Stimulated activated CD8-positive, alpha-beta memory T cell treated with anti-CD3 and anti-CD28 coated beads, Interleukin-7, amount 100 ng/mL, for 24 hours (primary cell): Measurements from ENCODE around the gene TMEM62.
"Not testable (repeated sequence)": the region's sequence is repeated elsewhere in the genome, so short reads cannot be mapped to it uniquely, and the experiment has no call there.

Experiments
- DNase-seq: peaks from one replicate; pipeline ENCODE4 v3.0.0-alpha.2; 2020; ENCODE audit warnings: low read depth

Gene TMEM62

DNA sequence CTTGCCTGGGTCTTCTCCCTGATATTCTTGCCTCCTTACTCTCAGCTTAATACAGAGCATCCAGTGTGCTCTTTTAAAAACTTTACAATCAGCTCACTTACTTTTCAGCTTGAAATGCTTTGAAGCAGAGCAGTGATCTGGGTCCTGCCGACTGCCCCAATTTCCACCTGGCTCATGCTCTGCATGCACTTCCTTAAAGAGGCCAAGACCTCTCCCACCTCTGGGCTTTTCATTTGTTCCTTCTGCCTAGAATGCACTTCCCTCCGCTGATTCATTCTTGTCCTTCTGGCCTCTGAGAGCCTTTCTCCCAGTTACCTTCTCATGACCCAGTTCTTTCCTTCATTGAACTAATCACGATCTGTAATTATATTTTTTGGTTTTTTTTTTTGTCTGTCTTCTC lies 49.9 kb downstream of the TMEM62 start:
- DNase-seq: no peak

DNA sequence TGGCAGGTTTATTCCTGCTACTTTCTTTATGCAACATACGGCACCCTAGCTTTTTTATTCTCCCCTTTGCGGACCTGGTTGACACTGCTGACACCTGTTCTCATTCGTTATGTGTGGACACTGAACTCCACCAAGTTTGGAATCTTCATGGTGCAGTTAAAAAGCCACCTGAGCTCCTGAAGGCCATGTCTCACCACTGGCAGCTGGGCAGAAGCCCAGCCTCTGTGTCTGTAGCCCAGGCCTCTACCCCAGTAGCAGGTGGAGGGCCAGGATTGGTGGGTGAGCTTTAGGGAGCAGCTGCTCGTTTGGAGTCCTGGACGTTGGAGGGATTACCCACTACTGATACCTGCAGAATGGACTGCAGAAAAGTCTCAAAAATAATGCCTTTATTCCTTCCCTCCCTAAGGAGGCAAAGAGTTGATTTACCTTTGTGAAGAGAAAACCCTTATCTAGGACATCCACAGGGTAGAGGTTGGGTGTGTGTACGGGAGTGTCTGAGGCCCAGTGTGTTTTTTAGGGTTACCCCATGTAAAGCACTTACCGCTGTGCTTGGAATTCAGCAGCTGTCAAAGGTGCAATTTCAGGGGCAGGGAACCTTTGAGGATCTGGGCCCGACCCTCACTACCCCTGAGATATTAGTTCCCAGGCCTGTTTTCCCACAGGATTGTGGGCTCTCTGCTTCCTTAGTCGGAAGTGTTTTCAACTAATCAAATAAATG lies 51.2 kb downstream of the TMEM62 start:
- DNase-seq: no peak

DNA sequence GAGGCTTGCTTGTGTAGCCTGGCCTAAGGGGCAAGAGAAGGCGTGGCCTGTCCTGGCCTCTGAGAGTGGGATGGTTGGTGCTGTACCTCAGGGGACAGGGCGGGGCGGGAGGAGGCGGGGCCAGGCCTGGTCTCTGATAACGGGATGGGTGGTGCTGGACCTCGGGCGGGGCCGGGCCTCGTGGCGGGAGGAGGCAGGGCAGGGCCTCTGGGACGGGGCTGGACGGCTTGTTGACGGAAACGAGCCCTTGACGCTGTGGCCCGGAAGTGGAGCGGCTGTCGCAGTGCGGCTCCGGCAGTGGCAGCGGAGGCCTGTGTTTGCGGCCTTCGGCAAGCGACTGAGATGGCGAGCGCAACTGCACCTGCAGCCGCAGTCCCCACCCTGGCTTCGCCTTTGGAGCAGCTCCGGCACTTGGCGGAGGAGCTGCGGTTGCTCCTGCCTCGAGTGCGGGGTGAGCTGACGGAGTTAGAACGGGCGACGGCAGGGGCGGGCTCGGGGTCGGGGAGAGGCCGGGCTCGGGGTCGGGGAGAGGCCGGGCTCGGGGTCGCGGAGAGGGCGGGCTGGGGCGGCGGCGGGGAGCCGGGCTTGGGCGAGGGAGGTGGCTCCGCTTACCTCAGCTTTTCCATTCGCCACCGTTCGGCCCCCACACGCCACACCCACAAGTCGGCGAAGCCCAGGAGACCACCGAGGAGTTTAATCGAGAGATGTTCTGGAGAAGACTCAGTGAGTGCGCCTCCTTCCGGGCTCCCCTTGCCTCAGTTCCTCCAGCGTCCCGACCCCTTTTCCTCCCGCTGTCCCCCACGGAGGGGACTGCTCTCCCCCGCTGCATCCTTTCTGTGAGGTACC lies 52.0 kb downstream of the TMEM62 start, which contains the start of gene CCNDBP1:
Gene CCNDBP1 (plus strand): TSS at position 247 of the 846 bp plus-strand sequence. CDS start 96 bp downstream, at position 343.
- DNase-seq: peak; percentile 76

DNA sequence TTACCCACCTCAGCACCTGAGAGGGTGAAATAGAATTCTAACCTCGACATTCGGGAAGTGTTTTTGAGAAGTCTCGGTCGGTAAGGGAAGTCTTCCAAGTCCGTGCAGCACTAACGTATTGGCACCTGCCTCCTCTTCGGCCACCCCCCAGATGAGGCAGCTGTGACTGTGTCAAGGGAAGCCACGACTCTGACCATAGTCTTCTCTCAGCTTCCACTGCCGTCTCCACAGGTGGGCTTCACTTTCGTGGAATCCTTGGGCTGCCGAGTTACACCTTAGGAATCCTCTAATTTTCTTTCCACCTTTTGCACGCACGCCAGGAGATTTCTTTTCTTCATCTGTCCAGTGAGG lies 52.6 kb downstream of the TMEM62 start:
- DNase-seq: no peak

DNA sequence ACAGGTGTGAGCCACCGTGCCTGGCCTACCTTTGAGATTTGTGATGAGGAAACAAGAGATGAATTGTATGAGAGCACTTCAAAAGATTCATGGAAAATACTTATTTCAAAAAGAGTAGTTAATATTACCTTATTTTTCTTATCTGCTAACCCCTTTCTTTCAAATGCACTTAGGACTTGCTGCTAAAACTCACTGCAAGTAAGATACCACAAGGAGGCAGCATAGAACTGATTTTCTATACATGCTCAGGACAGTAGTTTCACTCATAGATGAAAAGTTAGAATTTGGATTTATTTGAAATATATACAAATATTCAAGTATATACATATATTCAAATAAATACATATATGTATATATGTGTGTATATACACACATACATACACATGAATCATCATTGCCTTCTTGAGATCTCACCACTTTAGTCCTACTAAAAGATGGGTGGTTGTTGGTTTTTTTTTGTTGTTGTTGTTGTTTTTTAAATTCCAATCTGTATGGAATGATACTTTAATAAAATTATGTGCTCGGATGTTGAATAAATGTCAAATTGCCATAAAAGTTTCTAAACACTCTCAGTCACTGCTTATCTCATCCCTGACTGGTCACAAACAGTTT lies 54.3 kb downstream of the TMEM62 start:
- DNase-seq: no peak

DNA sequence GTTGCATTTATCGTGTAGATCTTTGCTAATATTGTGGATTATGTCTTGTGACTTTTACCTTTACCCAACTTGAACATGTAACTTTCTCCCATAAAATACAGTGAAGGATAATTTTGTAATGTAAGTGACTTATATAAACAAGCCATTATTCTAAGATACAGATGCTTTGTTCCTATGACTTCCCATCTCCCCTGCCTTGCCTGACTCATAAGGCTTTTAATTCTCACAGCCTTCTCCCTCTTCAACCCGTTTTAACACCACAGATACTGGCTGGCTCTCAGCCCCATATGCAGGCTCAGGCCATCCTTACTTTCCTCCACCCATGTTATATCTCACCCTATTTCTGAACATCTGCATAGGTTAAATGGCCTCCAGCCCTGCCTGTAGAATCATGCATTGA lies 55.9 kb downstream of the TMEM62 start:
- DNase-seq: no peak

DNA sequence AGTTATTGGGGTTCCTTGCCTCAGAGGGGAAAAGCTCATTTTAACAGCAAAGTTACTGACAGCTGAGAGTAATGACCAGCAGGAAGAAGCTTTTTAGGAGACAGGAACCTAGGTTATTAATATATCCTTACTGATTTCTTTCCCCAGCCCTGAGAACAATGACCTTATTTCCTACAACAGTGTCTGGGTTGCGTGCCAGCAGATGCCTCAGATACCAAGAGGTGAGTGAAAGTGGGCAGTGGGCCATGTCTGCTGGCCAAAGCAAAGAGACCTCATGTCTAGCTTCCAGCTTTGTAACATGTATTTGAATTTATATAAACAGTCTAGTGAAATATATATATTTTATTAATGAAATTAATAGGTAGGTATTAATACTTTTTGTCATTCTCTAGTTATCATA lies 56.8 kb downstream of the TMEM62 start:
- no peak for DNase-seq

DNA sequence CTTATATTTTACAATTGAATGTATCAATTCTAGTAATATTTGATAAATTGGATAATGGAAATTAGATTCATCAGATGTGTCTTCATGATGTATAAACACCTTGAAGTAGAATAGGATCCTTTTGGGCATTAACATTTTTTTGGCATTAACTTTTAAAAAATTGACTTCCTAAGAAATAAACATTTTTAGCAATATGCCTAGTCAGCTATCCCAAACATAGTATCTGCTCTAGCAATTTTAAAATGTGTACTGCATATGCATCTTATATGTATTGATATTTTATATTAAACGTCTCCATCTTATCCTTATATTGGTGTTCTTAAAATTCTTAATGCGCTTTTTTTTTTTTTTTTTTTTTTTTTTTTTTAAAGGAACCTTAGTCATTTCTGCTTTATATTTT lies 60.3 kb downstream of the TMEM62 start:
- DNase-seq: no peak

DNA sequence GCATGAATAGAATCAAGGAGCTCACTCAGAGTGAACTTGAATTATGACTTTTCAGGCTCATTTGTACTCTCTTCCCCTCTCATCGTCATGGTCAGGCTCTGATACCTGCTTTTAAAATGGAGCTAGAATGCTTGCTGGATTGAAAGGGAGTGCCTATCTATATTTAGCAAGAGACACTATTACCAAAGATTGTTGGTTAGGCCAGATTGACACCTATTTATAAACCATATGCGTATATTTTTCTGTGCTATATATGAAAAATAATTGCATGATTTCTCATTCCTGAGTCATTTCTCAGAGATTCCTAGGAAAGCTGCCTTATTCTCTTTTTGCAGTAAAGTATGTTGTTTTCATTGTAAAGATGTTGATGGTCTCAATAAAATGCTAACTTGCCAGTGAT lies 61.4 kb downstream of the TMEM62 start:
- DNase-seq: no peak

DNA sequence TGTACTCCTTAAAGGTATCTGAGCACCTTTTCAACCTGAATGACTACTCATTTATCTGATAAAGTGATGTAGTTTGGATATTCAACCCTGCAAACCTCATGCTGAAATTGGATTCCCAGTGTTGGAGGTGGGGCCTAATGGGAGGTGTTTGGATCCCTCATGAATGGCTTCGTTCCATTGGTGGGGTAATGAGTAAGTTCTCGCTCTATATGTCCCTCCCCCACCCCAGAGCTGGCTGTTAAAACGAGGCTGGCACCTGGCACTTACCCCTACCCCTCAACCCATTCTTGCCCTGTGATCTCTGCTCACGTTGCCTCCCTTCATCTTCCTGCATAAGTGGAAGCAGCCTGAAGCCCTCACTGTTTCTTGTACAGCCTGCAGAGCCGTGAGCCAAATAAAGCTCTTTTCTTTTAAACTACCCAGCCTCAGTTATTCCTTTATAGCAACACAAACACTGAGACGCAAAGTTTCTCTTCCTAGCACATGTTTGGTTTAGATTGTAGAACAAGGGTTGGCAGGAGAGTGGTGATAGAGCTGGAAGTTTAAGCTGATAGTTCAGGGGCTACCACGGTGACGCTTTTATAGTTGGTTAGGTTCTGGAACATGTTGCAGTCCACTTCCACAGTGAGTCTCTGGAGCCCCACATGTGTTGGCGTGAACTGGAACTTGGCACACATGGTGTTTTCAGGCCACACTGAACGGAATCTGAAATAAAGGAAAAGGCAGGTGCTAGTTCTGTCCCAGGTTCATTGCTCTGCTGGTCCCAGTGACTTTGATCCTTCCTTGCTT lies 63.6 kb downstream of the TMEM62 start:
- DNase-seq: no peak

DNA sequence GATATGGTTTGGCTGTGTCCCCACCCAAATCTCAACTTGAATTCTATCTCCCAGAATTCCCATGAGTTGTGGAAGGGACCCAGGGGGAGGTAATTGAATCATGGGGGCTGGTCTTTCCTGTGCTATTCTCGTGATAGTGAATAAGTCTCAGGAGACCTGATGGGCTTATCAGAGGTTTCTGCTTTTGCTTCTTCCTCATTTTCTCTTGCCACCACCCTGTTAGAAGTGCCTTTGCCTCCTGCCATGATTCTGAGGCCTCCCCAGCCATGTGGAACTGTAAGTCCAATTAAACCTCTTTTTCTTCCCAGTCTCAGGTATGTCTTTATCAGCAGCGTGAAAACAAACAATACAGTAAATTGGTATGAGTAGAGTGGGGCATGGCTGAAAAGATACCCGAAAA lies 64.4 kb downstream of the TMEM62 start:
- DNase-seq: not testable (repeated sequence)

DNA sequence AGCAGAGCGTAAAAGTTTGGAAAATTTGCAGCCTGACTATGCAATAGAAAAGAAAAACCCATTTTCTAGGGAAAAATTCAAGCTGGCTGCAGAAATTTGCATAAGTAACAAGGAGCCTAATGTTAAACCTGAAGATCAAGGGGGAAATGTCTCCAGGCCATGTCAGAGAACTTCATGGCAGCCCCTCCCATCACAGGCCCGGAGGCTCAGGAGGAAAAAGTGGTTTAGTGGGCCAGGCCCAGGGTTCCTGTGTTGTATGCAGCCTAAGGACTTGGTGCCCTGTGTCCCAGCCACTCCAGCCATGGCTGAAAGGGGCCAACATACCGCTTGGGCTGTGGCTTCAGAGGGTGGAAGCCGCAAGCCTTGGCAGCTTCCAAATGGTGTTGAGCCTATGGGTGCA lies 65.2 kb downstream of the TMEM62 start:
- not testable (repeated sequence) for DNase-seq

DNA sequence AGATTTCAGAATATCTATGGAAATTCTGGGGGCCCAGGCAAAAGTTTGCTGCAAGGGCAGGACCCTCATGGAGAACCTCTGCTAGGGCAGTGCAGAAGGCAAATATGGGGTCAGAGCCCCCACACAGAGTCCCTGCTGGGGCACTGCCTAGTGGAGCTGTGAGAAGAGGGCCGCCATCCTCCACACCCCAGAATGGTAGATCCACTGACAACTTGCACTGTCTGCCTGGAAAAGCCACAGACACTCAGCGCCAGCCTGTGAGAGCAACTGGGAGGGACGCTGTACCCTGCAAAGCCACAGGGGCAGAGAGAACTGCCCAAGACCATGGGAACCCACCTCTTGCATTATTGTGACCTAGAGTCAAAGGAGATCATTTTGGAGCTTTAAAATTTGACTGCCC lies 65.6 kb downstream of the TMEM62 start:
- no peak for DNase-seq

DNA sequence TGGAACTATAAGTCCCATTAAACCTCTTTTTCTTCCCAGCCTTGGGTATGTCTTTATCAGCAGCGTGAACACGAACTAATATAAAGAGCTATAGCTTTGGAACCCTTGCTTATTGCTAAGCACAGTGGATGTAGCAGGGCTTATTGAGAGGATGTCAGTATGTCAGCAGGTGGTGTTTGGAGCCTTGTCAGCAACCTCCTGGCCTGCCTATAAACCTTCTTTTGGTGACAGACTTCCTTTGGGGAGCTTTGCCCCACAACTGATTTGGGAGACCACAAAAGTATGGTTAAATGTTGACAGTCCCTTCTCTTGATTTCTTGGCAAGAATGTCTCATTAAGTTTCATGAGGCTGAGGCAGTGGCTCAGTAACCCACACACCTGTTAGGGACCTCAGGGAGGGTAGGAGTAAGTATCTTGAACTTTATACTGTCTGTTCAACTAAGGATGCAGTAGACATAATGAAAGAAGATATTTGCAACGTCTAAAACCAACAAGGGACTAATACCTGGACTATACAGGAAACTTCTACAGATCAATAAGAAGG lies 66.6 kb downstream of the TMEM62 start:
- no peak for DNase-seq

DNA sequence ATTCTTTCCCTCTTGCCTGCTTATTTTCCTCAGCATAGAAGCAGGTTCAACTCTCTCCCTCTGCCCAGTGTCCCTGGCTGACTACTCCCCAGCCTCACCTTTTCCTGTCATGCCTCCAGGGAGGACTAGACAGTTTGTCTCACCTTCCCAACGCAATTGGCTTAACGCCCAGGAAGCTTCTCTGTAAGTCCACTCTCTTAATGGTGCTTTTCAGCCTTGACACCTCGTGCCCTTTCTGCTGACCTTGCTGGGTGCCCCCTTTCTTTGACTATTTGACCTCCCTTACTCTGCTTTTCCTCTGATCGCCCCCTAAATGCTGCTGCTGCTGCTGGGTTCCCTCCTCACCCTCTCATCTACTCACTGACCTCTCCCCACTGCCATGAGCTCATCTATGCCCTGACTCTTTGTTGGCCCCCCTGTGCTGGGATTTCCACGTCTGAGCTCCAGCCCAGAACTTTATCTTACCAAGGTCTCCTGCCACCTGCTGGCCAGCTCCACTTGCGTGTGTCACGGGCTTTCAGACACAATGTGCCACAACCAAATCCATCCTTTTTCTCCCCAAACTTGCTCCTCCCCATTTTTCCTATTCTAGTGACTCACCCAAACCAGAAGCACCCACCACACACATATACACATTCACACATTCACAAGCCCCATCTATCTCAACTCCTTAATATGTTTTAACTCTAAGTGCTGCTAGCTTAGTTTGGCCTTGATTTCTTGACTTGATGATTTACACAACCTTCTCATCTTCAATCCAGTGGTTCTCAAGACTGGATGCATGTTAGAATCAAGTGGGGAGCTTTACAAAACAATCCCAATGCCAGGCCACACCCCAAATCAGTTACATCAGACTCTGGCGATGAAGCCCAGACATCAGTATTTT lies 70.9 kb downstream of the TMEM62 start:
- DNase-seq: no peak

DNA sequence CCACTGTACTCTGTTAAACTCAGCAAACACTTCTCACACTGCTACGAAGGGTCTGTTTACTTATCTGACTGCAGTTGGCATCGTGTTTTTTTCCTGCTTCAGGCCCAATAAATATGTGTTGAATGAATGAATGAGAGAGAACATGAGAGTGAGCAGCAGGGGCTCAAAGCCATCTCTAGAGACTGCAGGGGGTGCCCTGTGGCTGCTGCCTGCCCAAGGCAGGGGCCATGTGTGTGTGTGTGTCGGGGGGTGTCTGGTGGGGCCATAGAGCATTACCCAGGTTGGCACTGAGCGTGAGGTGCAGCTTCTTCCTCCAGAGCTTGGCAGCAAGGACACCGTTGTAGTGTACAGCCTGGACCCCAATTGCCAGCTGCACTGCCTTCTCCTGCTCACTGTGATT lies 72.7 kb downstream of the TMEM62 start:
- DNase-seq: no peak

DNA sequence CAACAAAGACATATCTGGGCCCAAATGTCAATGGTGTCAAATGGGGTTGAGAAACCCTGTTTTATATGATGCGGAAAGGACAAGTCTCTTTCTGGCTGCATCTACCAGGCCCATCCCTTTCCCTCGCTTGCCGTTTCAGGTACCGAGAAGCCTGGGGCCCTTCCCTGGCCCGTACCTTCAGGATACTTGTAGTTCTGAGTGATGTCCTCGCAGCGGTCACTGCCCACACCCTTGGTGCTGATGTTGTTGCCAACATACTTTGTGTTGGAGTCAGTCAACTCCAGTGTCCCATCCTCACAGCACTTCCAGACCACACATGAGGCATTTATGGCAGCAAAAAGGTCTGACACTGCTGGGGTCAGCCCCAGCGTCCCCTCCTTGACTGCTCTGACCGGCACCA lies 73.6 kb downstream of the TMEM62 start:
- no peak for DNase-seq

DNA sequence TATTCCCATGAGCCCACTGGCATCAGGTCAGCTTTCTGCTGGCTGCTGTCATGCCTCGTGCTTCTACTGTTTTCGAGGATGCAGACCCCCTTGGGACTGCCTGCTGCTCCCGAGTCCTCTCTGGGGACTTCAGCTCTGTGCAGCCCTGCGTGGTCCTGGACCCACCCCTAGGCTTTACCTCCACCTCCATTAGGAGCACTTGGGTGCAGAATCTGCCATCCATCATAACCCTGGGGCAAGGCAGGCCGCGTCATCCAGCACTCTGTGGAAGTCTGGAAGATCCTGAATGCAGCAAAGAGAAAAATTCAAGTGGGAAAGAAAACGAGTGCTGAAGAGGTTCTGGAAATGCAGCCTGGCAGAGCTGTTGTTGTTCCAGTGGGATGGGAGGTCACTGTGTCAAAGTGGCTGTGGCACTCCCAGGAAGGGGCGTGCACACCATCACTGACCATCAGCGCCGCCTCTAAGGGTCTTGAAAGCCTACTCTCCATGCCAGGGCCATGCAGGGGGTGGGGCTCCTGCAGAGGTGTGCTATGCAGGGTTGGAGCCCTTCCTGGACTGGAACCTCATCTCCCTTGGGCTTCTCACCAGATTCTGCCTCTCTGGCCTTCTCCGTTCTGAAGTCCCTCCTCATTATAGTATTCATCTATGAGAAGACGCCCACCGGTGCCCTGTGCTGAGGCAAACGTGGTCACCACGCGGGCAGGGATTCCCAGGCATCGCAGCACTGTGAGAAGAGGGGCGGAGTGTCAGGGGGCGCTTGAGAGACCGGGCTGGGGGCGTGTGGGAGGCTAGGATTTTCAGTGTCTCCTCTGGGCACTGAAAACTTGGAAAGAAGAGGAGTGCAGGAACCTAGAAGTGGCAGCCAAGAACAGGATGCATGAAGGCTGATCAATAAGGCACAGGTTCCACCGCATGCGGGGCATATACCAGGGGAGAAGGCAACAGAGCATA lies 74.9 kb downstream of the TMEM62 start:
- no peak for DNase-seq

DNA sequence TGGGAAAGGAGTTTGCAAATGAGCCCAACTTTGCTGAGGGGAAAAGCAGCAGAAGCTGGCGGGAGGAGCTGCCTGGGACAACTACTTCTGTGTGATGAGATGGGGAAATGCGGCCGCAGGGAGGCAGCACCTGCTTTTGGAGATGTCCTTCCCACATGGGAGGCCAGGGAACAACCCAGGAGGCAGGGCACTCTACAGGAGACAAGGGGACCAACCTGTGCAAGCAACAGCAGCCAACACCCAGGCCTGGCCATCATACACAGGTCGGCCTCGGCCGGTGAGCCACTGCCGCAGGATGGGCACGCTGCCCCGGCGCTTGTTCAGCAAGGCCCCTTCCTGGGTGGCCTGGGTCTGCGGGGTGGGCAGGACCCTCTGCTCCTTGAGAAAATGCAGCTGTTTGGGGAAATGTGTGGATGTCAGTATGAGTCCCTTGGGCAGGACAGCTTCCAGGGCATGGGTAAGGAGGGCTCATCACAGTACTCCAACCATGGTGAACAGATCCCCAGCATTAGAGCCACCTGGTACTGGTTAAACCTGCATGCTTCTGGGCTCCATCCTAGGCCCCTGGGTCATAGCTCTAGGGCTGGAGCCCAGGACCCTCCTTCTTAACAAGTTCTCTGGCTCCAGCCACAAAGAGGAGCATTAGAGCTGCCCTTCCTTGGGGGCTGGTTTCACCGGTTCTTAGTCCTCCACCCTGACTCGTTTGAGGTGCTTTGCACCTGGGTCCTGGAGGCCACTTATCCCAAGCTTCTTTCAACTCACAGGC lies 75.9 kb downstream of the TMEM62 start:
- DNase-seq: no peak
